HG02759 (cell line): ENCODE data around the gene MBLAC2.

ENCODE experiments used
- ATAC-seq: cut with Tn5 transposase; IDR thresholded peaks from one replicate; pipeline ENCODE4 v1.9.1; 2021; ENCODE audit warnings: mild to moderate bottlenecking, moderate library complexity; ENCODE audit not compliant: unreplicated experiment

Gene MBLAC2

DNA sequence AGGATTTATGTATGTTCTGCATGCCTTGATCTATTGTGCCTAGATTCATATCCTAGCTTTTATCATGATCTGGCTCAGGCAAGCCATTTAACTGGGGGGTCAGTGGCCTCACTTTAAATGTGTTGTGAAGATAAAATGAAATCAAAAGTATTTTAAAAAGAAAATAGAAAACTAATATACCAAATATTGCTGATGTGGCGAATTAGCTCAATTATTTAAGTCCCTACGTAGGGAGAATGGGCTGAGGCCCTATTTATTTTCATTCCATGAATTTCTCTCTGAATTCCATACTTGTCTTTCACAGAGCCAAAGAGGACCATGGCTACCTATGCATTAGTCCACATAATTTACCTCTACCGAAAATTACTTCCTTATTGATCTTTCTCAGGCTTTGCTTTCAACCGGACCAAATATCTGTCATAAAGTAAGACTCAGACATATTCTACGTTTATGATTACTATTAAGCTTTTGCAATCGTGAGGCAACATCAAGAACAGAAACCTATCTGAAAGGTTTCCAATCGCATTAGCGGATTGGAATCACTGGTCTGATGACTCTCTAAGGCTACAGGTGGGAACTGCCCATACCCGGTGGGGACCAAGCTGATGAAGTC lies 1.7 kb downstream of the MBLAC2 start:
- peak; percentile 3 for ATAC-seq

DNA sequence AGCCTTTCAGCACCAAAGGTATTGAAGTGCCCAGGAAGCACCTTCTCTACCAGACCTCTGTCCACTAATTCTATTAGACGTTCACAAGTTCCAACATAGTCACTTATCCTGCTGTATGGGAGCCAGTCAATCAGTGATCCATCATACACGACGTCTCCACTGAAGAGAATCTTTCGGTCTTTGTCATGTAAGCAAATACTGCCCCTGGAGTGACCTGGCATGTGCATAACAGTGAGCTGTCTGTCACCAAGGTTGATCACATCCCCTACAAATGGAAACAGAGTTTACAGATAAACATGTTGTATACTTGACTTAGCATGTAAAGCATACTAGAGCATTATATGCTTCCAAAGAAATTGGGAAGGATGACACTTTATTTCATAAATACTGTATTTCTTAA lies 13.3 kb downstream of the MBLAC2 start:
- no peak for ATAC-seq

DNA sequence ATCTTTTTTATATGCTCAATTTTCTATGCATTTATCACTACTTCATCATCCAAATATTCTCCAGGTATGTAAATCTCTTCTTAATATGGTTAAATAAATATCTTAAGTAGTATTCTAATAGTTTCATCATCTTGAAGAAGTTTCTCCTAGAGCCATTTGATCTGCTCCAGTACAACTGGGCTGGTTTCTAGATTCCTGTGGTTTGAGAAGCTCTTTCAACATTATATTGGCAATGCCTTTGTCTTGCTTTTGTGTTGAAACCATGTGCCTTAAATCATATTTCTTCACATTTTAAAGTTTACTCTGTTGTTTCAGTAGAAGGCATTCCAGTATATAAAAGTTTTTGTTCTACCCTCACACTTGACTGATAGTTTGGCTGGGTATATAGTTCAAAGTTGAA lies 27.6 kb downstream of the MBLAC2 start:
- ATAC-seq, result no peak

DNA sequence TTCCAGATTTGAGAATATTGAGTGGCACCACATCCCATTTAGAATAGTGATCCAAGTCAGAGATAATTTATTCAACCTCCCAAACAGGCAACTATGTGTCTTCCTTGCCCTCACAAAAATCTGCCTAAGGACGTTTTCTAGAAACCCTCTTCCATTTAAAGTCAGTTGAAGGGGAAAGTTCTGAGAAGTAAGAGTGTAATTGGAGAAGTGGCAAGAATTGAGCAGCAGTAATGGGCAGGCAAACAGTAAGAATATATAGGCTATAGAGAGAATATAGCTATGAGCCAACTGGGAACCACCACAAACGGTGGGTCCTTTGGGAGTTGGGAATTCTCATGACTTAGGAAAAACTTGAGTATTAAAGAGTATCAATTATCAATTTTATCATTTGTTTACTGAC lies 33.9 kb downstream of the MBLAC2 start:
- no peak for ATAC-seq

DNA sequence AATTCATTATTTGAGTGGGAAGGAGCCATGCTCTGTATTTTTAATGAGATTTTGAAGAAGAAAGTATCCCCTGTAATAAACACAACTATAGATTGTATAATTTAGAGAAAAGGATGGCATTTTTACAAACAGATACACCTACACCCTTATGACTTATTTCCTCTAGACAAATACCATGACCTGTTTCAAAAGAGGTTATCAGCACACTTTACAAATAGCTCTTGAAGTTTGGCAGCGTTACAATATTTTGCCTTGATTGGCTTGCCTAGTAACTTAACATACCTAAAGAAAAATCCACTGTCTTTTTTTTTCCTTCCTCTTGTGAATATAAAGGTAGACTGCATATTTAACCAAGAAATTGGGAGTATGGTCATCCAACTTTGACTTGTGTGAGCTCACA lies 36.5 kb downstream of the MBLAC2 start:
- no peak for ATAC-seq

DNA sequence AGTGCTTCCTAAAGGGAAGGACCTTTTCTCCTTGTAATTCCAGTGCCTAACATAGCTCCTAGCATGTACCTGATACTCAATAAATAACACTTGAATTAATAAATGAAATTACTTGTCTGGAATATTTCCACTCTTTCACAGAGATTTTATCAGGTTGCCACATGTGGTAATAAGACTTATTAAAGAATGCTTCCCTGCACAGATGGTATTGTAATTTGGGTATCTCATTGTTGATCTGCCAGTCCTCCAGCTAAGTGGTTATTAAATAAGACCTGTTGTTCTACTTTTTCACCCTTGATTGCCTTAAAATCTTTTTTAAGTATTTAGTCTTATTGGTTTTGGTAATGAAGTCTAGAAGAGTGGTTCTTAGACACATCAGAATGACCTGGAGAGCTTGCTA lies 36.9 kb downstream of the MBLAC2 start:
- ATAC-seq, result no peak

DNA sequence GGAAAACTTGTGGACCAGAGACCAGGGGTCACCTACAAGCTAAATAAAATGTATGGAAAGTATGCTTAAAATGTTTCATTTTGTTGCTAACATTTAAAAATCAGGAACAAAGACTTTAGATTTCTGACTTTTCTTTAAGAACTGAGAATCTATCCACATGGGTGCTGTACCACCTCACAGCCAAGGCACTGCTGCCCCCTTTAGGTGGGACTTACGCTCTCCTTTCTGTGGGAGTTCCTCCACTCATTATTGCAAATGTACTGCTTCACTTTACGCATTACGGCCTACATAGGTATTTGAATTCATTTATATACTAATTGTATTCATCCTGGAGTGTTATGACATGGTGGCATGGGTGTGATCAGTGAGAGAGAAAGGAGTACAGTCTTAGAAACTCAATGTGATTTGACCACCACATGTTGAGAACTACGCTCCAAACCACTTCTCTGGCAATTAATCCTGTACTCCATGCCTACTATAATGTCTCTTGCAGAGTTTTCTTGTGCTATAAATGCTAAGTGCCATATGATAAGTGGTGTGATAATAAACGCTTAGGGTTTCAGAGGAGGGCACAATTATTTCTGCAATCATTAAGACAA lies 40.4 kb downstream of the MBLAC2 start:
- ATAC-seq, result peak; percentile 70

DNA sequence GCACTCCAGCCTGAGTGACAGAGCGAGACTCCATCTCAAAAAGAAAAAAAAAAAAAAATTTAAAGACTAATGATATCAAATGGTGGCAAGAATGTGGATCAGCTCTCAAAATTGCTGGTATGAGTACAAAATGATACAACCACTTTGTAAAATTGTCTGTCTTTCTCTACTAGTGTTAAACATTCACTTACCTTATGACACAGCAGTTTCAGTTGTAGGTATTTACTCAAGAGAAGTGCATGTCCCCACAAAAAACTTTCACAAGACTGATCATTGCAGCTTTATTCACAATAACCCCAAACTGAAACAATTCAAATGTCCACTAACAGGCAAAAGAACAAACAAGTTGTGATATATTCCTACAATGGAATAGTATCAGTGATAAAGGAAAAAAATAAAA lies 50.3 kb downstream of the MBLAC2 start:
- peak; percentile 57 for ATAC-seq

DNA sequence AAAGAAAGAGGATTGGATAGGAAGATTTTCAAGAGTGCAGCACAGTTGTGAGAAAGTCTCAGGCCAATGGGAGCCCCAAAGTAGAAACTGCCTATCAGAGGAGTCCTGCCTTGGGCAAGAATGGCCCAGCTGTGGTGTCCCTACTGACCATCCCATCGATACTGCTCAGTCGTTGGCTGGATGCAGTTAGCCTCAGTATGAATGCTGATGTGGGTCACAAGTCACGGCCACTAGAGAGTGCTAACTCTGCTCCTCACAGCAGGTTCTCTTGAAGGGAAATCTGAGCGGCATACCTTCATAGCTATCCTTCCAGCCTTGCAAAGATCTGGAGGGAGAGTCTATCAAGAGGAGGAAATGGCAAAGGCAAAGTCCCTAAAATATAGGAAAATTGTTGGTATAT lies 53.4 kb downstream of the MBLAC2 start:
- ATAC-seq, result peak; percentile 76

DNA sequence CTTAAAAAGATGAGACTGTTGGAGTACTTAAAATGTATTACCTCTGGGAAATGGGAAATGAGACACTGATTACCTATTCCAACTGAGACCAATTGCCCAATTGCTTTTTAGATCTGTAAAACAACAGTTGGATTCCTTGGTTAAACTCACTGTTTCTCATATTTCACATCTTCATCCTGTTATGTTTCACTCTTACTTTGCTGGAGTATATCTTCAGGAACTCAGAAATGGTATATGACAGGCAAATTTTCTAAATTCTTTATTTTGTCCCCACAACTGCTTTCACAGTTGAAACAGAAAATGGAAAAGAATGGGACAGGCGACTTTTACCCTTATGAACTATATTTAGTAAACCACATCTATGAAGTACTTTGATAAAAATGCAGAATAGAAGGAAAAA lies 56.4 kb downstream of the MBLAC2 start:
- ATAC-seq, result no peak

DNA sequence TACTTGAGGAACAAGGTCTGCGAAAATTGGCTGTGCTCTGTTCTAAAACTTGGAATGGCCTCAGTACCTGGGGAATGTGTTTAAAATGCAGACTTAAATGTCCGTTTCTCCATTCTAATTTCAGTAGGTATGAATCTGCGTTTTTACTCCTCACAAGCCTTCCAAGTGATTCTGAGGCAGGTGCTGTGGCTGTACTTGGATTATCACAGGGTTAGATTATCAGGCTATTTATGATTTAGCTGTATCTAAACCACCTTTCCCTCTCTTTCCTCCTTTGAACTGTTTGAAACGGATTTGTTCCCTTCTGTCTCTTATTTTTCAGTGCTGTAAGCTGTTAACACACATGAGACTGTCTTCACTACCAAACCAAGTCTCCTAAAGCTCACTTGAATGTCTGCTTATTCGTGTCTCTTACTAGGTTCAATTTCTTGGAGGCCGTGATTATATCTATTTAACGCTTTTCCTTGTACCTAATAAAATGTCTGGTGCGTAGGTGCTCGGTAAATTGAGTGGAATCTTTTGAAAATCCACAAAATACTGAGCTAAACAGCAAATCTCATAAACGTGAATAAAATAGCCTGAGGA lies 64.3 kb downstream of the MBLAC2 start:
- ATAC-seq, result no peak

DNA sequence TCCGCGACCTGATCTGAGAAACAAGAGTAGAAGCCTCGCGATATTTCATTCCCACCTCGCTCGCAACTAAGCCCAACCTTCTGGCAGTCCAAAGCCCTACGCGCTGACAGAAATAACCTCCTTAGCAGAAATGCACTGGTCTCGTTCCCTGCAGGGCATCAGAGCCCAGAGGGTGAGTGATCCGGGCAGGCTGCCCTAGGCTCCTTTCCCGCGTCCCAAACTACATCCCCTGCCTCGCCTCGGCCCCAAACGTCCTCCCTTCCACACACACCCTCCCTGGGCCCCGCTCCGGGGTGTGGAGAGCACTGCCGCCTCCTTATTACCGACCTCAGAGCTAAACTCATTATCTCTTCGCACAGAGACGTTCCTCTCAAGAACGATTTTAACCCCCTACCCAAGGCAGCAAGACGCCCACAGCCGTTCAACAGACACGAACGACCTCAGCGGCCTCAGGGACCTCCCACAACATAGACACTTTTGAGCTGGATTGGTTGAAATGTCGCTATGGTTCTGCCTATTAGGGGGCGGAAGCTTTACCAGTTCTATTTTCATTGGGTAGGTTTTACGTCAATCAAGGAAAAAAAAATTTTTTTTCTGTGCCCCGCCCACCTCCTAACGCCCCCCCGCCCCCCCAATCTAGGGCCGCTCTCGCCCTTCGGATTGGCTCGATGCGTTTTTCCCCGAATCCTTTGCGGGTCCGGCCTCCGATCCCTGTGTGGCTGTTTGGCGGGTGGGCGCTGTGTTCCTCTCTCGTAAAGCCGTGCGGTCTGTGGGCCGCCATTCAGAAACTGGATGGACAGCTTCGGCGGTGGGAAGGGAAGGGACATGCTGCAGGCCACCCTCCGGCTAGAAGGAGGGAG lies 65.0 kb downstream of the MBLAC2 start, which contains the start of gene CETN3:
Gene CETN3, minus strand, starts transcription at position 439 of the 860 bp plus-strand sequence. Its CDS starts 95 bp downstream, at position 344.
- peak; percentile 93 for ATAC-seq

DNA sequence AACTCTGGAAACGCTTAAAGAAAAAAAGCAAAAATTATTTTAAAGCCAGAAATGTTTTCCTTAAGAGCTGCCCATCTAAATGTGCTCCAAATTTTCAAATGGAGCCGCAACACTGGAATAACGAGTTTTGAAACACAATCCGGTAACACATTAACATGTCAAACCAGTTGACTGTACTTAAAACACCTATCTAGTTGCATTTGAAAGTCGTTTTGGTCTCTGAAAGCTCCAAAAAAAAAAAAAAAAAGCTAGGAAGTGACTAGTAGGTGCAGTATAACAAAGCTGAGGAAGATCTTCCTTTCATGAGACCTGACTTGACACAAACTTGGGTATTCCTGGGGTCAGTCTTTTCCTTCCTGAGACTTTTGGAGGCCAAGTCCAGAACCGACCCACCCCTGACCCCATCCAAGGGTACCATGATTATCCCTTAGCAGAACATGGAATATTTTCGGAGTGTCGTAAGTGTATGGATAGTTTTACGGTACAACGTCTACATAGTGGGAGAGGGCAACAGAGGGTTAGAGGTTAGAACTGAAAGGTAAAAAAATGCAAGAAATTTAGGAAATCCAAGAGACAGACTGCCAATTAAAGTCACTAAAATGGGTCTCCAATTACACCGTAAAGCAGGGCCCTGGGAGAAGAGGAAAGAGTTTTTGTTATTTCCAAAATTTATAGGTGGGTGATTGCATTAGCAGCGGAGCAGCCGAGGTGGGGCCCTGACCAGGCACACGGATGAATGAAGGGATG lies 65.8 kb downstream of the MBLAC2 start:
- peak; percentile 1 for ATAC-seq
